GM19328 (cell line): ENCODE data around the gene EPHB1.

Experiments used
- ATAC-seq: cut with Tn5 transposase; IDR thresholded peaks from one replicate; pipeline ENCODE4 v1.9.1; 2021; ENCODE audit warnings: mild to moderate bottlenecking, moderate library complexity; ENCODE audit not compliant: unreplicated experiment

Gene EPHB1

GRCh38 chr3:135272026-135272669 is 477.1 kb downstream of the EPHB1 start:
- no peak for ATAC-seq

- no peak for ATAC-seq
Observed at GRCh38 chr3:135292162-135292561, 497.1 kb downstream of the EPHB1 start.

GRCh38 chr3:135301670-135302069 is 506.6 kb downstream of the EPHB1 start:
- ATAC-seq: no peak

GRCh38 chr3:135304378-135304777 is 509.3 kb downstream of the EPHB1 start:
- no peak for ATAC-seq
